ENCODE data around the gene DNER. TPM values are rescaled to one million over a fixed set of nuclear protein-coding genes. Genes with fewer than 3 reads are reported as not detected.
"Not testable (repeated sequence)": the region's sequence is repeated elsewhere in the genome, so short reads cannot be mapped to it uniquely, and the experiment has no call there.

The DNER gene
- total RNA-seq, 1 experiment from 2014 or later: 21.5 TPM

DNA sequence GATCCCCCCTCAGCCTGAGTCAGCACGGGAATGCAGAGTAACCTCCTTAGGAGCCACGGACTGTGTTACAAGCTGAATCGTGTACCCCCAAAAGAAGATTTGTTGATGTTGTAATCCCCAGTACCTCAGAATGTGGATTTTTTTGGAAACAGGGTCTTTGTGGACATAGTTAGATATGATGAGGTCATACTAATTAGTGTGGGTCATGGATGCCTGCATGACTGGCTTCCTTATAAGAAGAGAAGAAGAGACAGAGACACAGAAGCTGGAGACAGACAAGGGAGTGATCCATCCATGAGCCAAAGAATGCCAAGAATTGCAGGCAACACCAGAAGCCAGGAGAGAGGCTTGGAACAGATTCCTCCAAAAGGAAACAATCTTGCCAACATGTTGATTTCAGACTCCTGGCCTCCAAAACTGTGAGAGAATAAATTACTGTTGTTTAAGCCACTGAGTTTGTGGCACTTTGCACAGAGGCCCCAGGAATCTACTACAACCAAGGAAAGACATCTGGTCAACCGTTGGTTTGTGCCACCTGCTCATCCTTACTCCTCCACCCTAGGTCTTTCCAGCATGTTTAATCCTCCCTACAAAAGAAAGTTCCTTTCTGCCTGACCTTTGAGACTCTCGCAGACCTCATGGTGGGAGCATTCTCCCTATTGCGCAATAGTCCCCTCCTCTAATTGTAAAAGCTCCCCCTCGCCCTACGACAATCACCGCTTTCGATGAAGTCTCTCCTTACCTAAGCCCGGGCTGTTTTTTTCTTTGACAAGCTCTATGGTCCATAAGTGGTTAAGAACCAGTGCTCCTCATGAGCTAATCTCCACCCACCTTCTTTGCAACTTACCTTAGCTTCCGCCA, 91.6 kb downstream of the DNER start:
- DNase-seq (ENCODE audit: low read depth): peak; percentile 37

DNA sequence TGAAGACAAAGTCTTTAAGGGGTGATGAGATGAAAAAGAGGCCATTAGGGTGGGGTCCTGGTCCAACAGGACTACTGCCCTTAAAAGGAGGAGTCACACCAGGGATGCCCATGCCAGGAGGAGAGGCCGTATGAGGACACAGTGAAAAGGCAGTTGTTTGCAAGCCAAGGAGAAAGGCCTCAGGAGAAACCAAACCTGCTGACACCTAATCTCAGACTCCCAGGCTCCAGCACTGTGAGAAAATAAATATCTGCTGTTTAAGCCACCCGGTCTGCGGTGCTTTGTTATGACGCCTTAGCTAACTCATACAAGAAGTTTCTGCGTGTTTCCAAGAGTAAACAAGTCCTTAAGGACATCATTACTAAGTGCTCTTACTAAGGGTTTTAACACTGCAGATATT, 93.6 kb downstream of the DNER start:
- DNase-seq (ENCODE audit: low read depth): peak; percentile 26

DNA sequence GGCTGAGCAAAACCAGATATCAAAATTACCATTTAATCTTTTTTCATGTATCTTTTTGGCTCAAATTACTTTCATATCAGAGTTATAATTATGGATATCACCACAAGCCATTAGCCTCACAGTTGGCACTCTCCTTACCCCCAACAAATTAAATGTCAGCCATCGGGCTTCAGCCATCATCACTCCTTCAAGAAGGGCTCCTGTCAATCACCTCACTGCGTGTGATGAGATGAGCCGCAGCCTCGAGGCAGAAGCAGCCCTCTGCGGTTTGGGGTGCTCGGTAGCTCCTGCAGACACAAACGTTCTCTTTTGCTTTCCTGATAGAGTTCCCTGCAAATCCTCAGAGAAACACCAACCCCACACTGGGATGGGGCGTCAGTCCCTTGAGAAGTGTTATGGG, 94.1 kb downstream of the DNER start:
- no peak for DNase-seq (ENCODE audit: low read depth)

- no peak for DNase-seq (ENCODE audit: low read depth)
Measured at GRCh38 chr2:229616433-229616832, 97.9 kb downstream of the DNER start.

DNA sequence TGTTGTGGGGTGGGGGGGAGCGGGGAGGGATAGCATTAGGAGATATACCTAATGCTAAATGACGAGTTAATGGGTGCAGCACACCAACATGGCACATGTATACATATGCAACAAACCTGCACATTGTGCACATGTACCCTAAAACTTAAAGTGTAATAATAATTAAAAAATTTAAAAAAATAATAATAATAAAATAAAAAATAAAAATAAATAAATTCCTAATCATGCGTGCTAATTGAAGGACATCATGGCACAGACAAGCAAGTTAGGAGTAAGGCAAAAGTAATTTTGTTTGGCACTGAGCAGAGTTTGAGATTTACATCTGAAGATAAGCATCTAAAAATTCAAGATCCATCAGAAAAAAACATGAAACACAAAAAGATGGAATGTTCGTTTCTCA, 100.3 kb downstream of the DNER start:
- DNase-seq (ENCODE audit: low read depth): not testable (repeated sequence)

GRCh38 chr2:229612384-229612971, 101.9 kb downstream of the DNER start:
- DNase-seq (ENCODE audit: low read depth): peak; percentile 39

DNA sequence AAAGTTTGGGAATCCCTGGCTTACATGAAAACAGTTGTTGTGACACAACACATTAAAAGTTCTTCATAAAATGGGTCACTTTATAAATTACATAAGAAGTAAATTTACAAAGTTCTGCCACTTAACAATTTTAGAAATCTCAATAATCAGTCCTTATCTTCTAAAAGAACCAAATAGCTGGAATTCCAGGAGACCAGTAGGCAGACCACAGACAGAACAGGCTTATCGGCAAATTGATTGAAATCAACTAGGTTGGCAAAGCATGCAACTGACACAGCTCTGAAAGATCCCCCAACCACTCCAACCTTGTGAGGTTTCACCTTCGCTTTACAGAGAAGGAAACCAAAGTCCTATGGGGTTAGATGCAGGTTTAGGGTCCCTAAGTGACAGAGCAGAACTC, 103.0 kb downstream of the DNER start:
- DNase-seq (ENCODE audit: low read depth): no peak

GRCh38 chr2:229610872-229611271, 103.5 kb downstream of the DNER start:
- peak; percentile 62 for DNase-seq (ENCODE audit: low read depth)

- peak; percentile 84 for DNase-seq (ENCODE audit: low read depth)
Measured at GRCh38 chr2:229610333-229610732, 104.0 kb downstream of the DNER start.

- DNase-seq (ENCODE audit: low read depth): peak; percentile 9
Measured at GRCh38 chr2:229601936-229602335, 112.4 kb downstream of the DNER start.

- DNase-seq (ENCODE audit: low read depth): peak; percentile 10
Measured at GRCh38 chr2:229601396-229601795, 113.0 kb downstream of the DNER start.

GRCh38 chr2:229598227-229598626, 116.1 kb downstream of the DNER start:
- DNase-seq (ENCODE audit: low read depth): no peak

GRCh38 chr2:229596796-229597195, 117.6 kb downstream of the DNER start:
- no peak for DNase-seq (ENCODE audit: low read depth)

- no peak for DNase-seq (ENCODE audit: low read depth)
Measured at GRCh38 chr2:229591611-229592010, 122.7 kb downstream of the DNER start.

DNA sequence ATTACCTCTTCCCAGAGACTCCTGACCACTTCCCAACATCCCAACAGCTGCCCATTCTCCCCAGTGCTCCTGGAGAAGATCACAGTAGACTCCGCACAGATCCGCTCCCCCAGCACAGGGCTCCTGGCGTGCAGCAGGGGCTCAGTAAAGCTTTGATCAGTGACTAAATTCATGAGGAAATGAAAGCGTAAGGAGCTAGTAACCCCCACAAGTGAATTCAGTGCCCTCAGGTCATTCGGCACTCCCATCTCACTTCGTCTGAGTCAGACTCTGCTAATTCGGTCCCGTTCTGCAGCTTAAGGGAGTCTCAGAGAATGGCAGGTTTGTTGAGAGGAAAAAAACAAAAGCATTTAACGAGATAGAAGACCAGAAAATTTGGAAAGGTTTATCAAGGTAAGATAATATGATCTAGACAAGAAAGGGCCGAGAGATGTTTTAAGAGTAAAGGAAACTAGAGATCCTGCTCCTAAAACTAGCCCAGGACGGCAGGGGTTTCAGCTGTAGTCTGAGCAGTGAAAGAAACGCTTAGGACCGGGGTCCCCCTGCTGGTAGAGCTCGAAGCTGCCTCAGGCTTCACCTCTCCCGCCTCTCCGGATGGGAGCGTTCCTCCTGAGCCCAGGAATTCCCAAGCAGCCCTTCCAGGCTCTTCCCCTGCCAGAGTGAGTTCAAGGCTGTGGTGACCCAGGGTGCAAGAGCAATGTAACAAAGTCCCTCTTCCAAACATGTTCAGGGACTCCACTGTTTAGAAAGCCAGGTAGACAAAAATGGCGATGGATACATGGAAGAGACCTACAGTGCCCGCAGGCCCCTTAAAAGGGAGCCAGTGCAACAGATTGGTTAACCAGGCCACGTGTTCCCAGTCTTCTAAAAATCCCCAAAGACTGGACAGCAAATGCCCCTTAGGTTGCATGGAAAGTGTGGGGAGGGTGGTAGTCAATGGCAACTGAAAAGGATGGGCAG, 127.3 kb downstream of the DNER start:
- DNase-seq (ENCODE audit: low read depth): peak; percentile 86

GRCh38 chr2:229586012-229586411, 128.3 kb downstream of the DNER start:
- DNase-seq (ENCODE audit: low read depth): peak; percentile 80

- no peak for DNase-seq (ENCODE audit: low read depth)
Measured at GRCh38 chr2:229582151-229582550, 132.2 kb downstream of the DNER start.

- DNase-seq (ENCODE audit: low read depth): no peak
Measured at GRCh38 chr2:229578052-229578846, 136.1 kb downstream of the DNER start.

DNA sequence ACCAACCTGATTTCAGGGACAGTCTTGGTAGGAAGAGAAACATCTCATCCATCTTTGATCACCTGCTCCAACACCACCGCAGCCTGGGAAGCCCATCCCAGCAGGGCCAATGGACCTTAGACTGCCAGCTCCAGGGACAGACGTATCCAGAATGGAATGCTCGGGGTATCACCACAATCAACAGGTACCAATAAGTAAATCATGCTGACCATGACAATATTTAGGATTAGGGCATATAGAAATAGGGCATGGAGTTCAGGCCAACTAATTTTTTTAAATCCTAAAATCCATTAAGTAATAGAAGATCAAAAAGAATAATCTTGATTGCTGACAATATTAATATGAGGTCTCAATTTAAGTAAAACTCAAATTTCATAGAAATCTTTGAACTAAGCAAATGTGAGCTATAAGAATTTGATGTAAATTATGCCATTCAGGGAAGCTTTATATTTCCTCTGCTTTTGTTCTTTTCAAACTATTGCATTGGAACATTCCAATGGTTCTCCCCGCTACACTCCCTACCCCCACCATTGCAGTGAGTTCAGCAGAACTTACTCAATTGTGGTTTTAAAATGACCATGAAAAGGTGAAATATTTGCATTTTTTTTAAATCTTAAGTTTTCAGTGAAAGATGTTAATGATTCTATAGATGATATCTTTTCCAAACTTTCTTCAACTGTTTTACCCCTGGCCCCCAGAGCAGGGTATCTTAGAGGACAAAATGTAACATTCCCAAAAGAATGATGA, 138.6 kb downstream of the DNER start:
- DNase-seq (ENCODE audit: low read depth): no peak

GRCh38 chr2:229572507-229573271, 141.7 kb downstream of the DNER start:
- DNase-seq (ENCODE audit: low read depth): no peak
